ENCODE results near the gene LBX1. TPM values are rescaled to one million over a fixed set of nuclear protein-coding genes. Genes with fewer than 3 reads are reported as not detected.

Gene LBX1, protein sequence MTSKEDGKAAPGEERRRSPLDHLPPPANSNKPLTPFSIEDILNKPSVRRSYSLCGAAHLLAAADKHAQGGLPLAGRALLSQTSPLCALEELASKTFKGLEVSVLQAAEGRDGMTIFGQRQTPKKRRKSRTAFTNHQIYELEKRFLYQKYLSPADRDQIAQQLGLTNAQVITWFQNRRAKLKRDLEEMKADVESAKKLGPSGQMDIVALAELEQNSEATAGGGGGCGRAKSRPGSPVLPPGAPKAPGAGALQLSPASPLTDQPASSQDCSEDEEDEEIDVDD
- not detected for total RNA-seq
- polyA plus RNA-seq: not detected
- 0 to 0.08 (median 0) reads per million in 6 experiments for total RNA-seq

DNA sequence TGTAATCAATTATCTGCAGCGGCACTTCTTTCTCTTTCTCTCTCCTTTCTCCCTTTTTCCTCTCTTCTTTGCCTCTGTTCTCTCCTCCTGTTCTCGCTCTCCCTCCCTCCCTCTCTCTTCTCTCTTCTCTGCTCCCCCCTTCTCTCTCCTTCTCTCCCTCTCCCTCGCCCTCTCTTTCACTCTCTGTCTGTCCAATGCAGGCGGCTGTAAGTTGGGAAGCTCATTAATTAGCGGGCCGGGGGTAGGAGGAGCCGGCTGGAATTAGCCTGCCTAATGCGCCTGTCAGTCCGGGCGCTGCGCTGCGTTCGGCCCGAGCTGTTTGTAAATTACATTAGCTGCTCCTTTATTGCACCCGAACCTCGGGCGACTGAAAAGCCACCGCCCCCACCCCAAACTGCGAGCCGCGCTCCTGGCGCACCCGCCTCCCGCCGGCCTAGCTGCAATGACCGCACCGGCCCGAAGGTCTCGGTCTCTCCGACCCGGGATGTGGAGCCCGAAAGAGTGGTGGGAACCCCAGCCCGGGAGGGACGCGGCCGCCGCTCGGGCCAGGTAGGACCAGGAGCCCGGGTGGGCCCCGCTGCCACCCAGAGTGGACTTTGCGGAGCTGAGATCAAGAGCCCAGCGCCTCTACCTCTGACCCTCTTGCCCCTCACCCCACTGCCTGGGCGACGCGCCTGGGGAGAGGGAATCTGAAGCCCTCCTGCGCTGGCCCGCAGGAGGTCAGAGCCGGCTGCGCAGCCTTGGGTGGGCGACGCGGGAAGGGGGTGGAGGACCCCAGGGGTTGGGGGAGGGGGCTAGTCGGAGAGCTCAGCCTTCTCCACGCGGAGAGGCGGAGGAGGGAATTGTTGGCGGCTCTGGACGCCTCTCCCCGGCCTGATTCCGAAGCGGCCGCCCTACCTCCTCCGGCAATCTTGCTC lies at the start of gene LBX1:
LBX1 (minus strand) TSS at position 198 of the 917 bp plus-strand sequence. CDS start 648 bp downstream, outside the sequence.
- Mint-ChIP-seq H3K4me1 (peaks cover 22 to 51% (median 35%) of the 10 kb centered on the region in 4 donors), H3K27ac (no peak within 1 kb of the TSS), H3K36me3 (peaks cover 0 to 4% (median 3%) of the 10 kb centered on the region in 3 donors), H3K27me3 (peaks cover 52 to 97% (median 69%) of the 10 kb centered on the region in 5 donors), H3K9me3 (no peaks in the 10 kb centered on the region), H3K4me3 (peak within 1 kb of the TSS; percentile 14 to 85 (median 70))
- ATAC-seq (no peak), DNase-seq (no peak)
- POLR2A ChIA-PET: interaction anchor here (0.5 kb wide), 1 partner anchor 314 kb away, joined by 3 read pairs; no protein-coding TSS in a partner anchor

DNA sequence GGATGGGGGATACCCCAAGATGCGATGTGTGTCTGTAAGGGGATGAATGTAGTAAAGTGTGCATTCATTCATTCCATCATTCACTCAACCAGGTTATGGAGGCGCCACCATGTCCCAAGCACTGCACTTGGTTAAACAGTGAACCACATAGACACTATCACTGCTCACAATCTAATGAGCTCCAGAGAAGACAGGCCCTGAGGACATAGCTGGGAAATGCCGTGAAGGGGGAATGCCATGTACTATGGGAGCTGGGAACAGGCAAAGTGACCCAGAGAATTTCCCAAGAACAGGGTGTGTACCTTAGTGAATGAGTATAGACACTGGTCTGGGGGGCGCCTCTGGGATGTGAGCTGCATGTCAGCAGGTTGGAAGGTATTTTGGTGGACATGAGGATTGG lies 44.5 kb upstream of the LBX1 start:
- DNase-seq: no peak
- POLR2A ChIA-PET: no interaction called here
- H3K36me3 Mint-ChIP-seq: no peaks in the 10 kb centered on the region
- H3K4me1 Mint-ChIP-seq: peaks cover 0 to 6% (median 2%) of the 10 kb centered on the region in 4 donors
- no peak for ATAC-seq
- H3K4me3 Mint-ChIP-seq: no peak overlapping the region
- H3K27ac Mint-ChIP-seq: no peak overlapping the region
- H3K9me3 Mint-ChIP-seq: no peaks in the 10 kb centered on the region
- H3K27me3 Mint-ChIP-seq: peaks cover 19 to 46% (median 35%) of the 10 kb centered on the region in 5 donors

DNA sequence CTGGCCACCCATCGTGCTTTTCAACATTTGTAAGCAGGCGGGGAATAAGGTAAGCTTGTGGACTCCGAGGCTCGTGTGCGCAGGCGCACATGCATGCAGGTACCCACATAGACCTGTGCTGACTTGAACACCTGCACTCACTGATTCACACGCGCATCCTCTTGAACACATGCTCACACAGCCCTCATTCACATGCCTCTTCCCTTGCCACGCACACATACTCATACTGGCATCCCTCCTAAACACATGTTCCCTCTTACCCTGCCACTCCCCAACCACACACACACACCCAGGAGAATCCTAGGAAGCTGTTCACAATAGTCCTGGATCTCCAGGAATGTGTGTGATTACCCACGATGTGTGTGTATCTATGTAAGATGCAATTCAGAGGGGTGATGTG lies 44.1 kb upstream of the LBX1 start:
- peaks cover 19 to 46% (median 35%) of the 10 kb centered on the region in 5 donors for H3K27me3 Mint-ChIP-seq
- no peak for ATAC-seq
- no peaks in the 10 kb centered on the region for H3K9me3 Mint-ChIP-seq
- POLR2A ChIA-PET: no interaction called here
- no peaks in the 10 kb centered on the region for H3K36me3 Mint-ChIP-seq
- H3K27ac Mint-ChIP-seq: no peak overlapping the region
- DNase-seq: no peak
- H3K4me3 Mint-ChIP-seq: no peak overlapping the region
- H3K4me1 Mint-ChIP-seq: peaks cover 0 to 6% (median 2%) of the 10 kb centered on the region in 4 donors

DNA sequence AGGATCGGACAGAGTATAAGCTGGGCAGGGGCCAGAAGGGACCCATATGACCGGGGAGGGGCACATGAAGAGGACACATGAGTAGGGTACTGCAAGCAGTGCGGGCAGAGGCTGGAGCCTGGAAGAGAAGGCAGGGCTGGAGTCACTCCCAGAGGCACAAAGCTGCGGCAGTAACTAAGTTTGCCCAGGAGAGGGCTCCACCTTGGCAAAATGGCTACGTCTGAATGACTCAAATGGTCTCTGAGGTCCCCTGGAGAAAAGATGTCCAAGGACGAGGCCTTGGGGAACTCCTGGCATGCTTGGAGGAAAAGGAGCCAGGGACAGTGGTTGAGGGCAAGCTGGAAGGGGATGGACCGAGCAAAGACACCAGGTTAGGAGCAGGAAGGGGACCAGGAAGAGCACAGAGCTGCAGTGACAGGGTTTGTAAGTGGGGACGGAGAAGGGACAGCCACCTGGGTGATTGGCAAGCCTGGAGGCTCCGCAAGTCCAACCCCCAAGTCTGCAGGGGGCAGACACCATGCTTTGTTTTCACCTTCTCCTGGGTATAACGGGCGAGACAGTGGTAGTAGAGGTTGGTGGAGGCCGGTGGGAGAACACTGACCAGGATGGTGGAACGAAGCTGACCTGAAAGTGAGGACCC lies 43.1 kb upstream of the LBX1 start:
- DNase-seq: peak; percentile 26 to 68 (median 53)
- Mint-ChIP-seq H3K36me3 (no peaks in the 10 kb centered on the region), H3K9me3 (no peaks in the 10 kb centered on the region), H3K4me3 (no peak overlapping the region), H3K27ac (peak overlapping the region in 1 of 10 donors; percentile 9), H3K27me3 (peaks cover 19 to 46% (median 32%) of the 10 kb centered on the region in 5 donors), H3K4me1 (peaks cover 0 to 6% (median 2%) of the 10 kb centered on the region in 4 donors)
- POLR2A ChIA-PET: no interaction called here
- peak; percentile 72 to 82 for ATAC-seq

DNA sequence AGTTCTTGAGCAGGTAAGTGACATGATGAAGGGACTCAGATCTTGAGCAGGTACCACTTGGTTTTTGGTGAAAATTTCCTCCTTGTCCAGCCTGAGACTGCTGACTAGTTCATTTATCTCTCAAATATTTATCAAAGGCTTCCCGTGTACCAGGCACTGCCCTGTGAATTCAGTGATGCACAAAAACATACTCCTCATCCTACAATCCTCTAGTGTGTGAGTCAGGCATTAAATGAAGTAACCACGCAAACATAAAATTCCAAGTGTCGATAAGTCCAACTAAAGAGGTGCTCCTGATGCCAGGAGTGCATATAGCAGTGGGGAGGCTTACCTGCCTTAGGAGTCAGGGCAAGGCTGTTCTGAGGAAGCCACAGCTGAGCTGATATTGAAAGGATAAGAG lies 41.5 kb upstream of the LBX1 start:
- POLR2A ChIA-PET: no interaction called here
- H3K27ac Mint-ChIP-seq: no peak overlapping the region

DNA sequence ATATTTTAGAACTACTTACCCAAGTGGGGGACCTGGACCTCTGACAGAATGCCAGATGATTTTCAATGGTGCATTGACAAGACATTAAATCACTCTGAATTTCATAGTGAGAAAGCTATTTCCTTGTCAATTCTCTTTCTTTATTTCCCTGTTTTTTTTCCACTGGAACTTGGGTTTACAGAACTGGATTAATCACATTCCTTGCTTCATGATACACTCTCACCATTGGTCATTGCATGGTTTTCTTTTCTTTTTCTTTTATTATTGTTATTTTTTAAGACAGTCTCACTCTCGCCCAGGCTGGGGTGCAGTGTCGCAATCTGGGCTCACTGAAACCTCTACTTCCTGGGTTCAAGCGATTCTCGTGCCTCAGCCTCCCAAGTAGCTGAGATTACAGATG lies 38.5 kb upstream of the LBX1 start:
- H3K4me3 Mint-ChIP-seq: no peak overlapping the region
- ATAC-seq (no peak), DNase-seq (no peak)
- H3K9me3 Mint-ChIP-seq: no peaks in the 10 kb centered on the region
- H3K27me3 Mint-ChIP-seq: peaks cover 17 to 40% (median 34%) of the 10 kb centered on the region in 5 donors
- H3K27ac Mint-ChIP-seq: no peak overlapping the region
- POLR2A ChIA-PET: no interaction called here
- peaks cover 2 to 6% (median 2%) of the 10 kb centered on the region in 4 donors for H3K4me1 Mint-ChIP-seq
- H3K36me3 Mint-ChIP-seq: no peaks in the 10 kb centered on the region

More for the DNA sequence above, 41.5 kb upstream of the LBX1 start:
- Mint-ChIP-seq H3K36me3 (no peaks in the 10 kb centered on the region), H3K4me3 (no peak overlapping the region), H3K27me3 (peaks cover 19 to 46% (median 32%) of the 10 kb centered on the region in 5 donors), H3K4me1 (peaks cover 0 to 6% (median 2%) of the 10 kb centered on the region in 4 donors), H3K9me3 (no peaks in the 10 kb centered on the region)
- no peak for DNase-seq
- ATAC-seq: no peak

DNA sequence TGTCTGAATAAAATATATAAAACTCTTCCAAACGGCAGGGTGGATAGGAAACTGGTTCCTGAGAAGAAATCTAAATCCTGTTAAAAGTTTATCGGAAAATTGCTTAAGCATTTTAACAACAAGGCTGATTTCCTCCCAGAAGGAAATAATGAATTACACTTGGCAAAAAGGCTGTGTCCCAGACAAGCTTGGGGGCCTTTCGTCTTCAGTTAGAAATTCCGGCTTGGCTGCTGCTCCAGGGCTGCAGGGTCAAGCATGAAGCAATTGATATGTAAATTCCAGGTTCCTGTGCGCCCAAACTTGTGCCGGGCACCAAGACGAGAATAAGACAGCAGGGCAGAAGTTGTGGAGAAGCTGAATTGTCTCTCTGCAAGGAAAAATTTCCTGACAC lies 38.0 kb upstream of the LBX1 start:
- no peak overlapping the region for H3K27ac Mint-ChIP-seq
- no peak overlapping the region for H3K4me3 Mint-ChIP-seq
- no peak for DNase-seq
- no peaks in the 10 kb centered on the region for H3K9me3 Mint-ChIP-seq
- H3K36me3 Mint-ChIP-seq: no peaks in the 10 kb centered on the region
- ATAC-seq: no peak
- peaks cover under 1 to 3% (median 1%) of the 10 kb centered on the region in 4 donors for H3K4me1 Mint-ChIP-seq
- POLR2A ChIA-PET: no interaction called here
- H3K27me3 Mint-ChIP-seq: peaks cover 16 to 40% (median 36%) of the 10 kb centered on the region in 5 donors

DNA sequence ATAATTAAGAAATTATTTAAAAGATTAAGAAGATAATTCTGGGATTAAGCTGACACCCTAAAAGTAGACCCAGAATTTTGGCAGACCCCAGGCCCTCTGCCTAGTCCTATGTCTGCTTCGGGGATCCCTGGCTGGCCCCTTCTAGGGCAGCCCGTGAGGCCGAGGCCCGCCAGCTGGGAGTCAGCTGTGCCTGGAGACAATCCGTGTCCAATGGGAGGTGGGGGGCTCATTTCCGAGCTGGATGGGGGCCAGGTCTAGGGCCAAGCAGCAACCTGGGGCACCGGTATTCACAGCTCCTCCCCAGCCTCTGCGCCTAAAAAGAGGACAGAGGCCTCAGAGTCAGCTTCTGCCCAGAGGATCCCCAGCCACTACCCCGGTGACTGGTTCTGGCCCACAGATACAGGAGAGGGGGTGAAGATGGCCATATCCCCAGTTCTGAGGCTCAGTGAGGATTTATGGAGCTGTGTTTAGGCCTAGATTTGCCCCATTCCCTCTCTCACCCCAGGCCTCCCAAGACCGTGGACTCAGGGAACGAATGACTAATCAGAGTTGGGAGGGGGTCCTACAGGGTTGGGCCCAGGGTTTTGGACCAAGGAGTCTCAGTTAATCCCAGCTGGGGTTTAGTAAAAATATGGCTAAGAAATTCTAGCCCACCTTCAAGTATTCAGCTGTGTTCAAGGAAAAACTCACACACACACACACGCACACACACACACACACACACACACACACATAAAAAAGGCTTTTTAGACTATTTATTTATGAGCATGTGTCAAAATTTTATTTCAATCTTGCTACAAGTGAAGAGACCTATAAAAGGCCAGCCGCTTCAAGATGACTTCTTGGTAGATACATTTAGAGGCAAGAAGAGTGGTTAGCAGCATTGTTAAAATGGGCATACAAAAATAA lies 37.4 kb upstream of the LBX1 start:
- ATAC-seq (no peak), DNase-seq (no peak)
- no peaks in the 10 kb centered on the region for H3K36me3 Mint-ChIP-seq
- H3K27ac Mint-ChIP-seq: no peak overlapping the region
- POLR2A ChIA-PET: interaction anchor here (0.7 kb wide), 1 partner anchor 178 kb away, joined by 3 read pairs; no protein-coding TSS in a partner anchor
- no peaks in the 10 kb centered on the region for H3K9me3 Mint-ChIP-seq
- peaks cover 16 to 40% (median 32%) of the 10 kb centered on the region in 5 donors for H3K27me3 Mint-ChIP-seq
- H3K4me1 Mint-ChIP-seq: peaks cover 0 to 2% (median 0%) of the 10 kb centered on the region in 4 donors
- H3K4me3 Mint-ChIP-seq: no peak overlapping the region

DNA sequence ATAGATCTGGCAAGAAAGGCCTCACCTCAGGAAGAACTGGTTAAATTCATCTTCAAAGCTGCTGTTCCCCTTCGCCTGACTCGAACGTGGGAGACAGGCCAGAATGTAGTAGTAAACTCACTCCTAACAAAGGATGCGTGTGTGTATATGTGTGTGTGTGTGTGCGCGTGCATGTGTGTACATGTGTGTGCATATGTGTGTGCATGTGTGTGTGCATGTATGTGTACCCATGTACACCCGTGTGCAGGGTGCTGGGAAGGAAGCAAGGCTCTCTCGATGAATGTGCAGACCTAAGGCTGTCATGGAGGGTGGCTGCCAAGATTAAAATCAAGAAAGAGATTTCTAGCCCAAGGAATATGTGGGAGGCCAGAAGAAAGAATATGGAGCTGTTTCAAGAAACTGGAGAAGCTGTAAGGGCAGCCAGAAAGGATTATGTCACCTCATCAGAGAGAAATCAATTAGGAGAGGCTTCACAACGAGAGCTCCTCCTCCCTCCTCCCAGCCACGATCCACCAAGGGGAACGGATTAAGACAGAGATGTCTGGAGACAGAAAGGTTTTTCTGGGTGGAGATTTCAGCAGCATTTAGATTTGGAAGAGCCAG lies 34.0 kb upstream of the LBX1 start:
- POLR2A ChIA-PET: no interaction called here
- H3K9me3 Mint-ChIP-seq: peaks cover 0 to 6% (median under 1%) of the 10 kb centered on the region in 9 donors

DNA sequence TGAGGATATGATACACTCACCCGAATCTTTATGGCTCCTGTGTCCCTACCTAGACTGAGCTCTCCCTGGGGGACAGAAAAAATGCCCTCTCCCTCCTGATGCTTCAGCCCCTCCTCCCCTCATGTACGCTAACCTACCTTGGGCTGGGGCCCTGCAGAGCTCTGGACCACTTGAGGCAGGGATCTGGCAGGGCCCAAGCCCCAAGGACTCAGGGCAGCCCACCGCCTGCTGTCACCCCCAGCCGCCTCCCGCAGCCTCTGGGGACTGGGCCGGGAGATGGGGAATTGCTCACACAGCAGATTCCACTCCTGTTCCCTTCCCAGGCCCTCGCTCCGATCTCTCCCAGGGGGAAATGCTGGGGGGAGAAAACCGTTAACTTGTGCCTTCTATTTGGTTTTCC lies 32.9 kb upstream of the LBX1 start:
- H3K27ac Mint-ChIP-seq: no peak overlapping the region
- H3K4me3 Mint-ChIP-seq: no peak overlapping the region
- POLR2A ChIA-PET: no interaction called here
- DNase-seq (no peak), ATAC-seq (no peak)
- H3K9me3 Mint-ChIP-seq: peaks cover 0 to 11% (median 4%) of the 10 kb centered on the region in 9 donors
- peaks cover 0 to 5% (median 5%) of the 10 kb centered on the region in 3 donors for H3K36me3 Mint-ChIP-seq
- H3K4me1 Mint-ChIP-seq: peaks cover 0 to 2% (median under 1%) of the 10 kb centered on the region in 4 donors
- H3K27me3 Mint-ChIP-seq: peaks cover 16 to 45% (median 28%) of the 10 kb centered on the region in 5 donors

More for the DNA sequence above, 34.0 kb upstream of the LBX1 start:
- DNase-seq: no peak
- H3K27me3 Mint-ChIP-seq: peaks cover 16 to 45% (median 28%) of the 10 kb centered on the region in 5 donors
- H3K27ac Mint-ChIP-seq: no peak overlapping the region
- H3K36me3 Mint-ChIP-seq: peaks cover 0 to under 1% (median under 1%) of the 10 kb centered on the region in 3 donors
- H3K4me3 Mint-ChIP-seq: no peak overlapping the region
- ATAC-seq: no peak
- H3K4me1 Mint-ChIP-seq: peaks cover 0 to 2% (median under 1%) of the 10 kb centered on the region in 4 donors

DNA sequence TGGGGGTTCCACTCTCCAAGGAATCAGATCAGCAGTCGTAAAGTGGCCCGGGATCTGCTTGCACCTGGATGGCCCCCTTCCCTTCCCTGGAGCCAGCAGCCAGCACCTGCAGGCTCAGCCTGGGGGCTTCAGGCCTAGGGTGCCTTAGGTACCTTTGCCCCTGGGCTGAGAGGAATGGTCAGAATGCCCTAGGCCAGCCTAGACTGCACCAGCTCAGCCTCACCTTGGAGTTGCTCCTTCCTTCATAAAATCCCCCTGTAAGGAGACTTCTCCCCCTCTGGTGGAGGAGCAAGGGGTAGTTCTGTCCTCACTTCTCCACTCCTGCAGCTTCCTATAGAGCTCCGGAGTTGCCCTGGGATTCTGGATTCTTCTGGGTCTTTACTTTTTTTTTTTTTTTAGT lies 32.4 kb upstream of the LBX1 start:
- H3K36me3 Mint-ChIP-seq: peaks cover 0 to 5% (median 5%) of the 10 kb centered on the region in 3 donors
- peaks cover 0 to 11% (median 4%) of the 10 kb centered on the region in 9 donors for H3K9me3 Mint-ChIP-seq
- no peak overlapping the region for H3K4me3 Mint-ChIP-seq
- POLR2A ChIA-PET: no interaction called here
- ATAC-seq (no peak), DNase-seq (no peak)
- H3K4me1 Mint-ChIP-seq: peaks cover 0 to 2% (median under 1%) of the 10 kb centered on the region in 4 donors
- H3K27me3 Mint-ChIP-seq: peaks cover 16 to 45% (median 28%) of the 10 kb centered on the region in 5 donors
- no peak overlapping the region for H3K27ac Mint-ChIP-seq
